Stimulated activated CD8-positive, alpha-beta memory T cell treated with anti-CD3 and anti-CD28 coated beads, Interleukin-15, amount 100 ng/mL, for 4 hours (primary cell): Measurements from ENCODE around the gene IQGAP2.

Experiments
- DNase-seq, 2 donors: peaks; one replicate each; pipeline ENCODE4 v3.0.0-alpha.2; 2020; ENCODE audit warnings: low read depth in 2 of 2

IQGAP2 gene

GRCh38 chr5:76475936-76476335, 72.9 kb downstream of the IQGAP2 start:
- no peak for DNase-seq

- no peak for DNase-seq
These were observed 73.5 kb downstream of the IQGAP2 start for GRCh38 chr5:76476474-76477038.

- no peak for DNase-seq
These were observed 74.0 kb downstream of the IQGAP2 start for GRCh38 chr5:76477061-76477460.

GRCh38 chr5:76477571-76477970, 74.5 kb downstream of the IQGAP2 start:
- DNase-seq, result no peak

- DNase-seq, result no peak
These were observed 76.2 kb downstream of the IQGAP2 start for GRCh38 chr5:76479281-76479680.

GRCh38 chr5:76479973-76480667, 77.0 kb downstream of the IQGAP2 start:
- DNase-seq, result no peak

GRCh38 chr5:76482984-76483383, 79.9 kb downstream of the IQGAP2 start:
- DNase-seq, result no peak

- DNase-seq, result no peak
These were observed 80.3 kb downstream of the IQGAP2 start for GRCh38 chr5:76483433-76483832.

- DNase-seq, result no peak
These were observed 80.8 kb downstream of the IQGAP2 start for GRCh38 chr5:76483881-76484280.

GRCh38 chr5:76485511-76485910, 82.4 kb downstream of the IQGAP2 start:
- no peak for DNase-seq

GRCh38 chr5:76487386-76487785, 84.3 kb downstream of the IQGAP2 start:
- no peak for DNase-seq

- DNase-seq, result no peak
These were observed 84.7 kb downstream of the IQGAP2 start for GRCh38 chr5:76487821-76488220.

GRCh38 chr5:76488969-76489368, 85.9 kb downstream of the IQGAP2 start:
- DNase-seq, result no peak

GRCh38 chr5:76489877-76490688, 87.0 kb downstream of the IQGAP2 start:
- no peak for DNase-seq

GRCh38 chr5:76490960-76491359, 87.9 kb downstream of the IQGAP2 start:
- DNase-seq, result no peak

- no peak for DNase-seq
These were observed 89.7 kb downstream of the IQGAP2 start for GRCh38 chr5:76492819-76493189.

- no peak for DNase-seq
These were observed 90.2 kb downstream of the IQGAP2 start for GRCh38 chr5:76493190-76493837.

GRCh38 chr5:76494201-76494600, 91.1 kb downstream of the IQGAP2 start:
- DNase-seq, result no peak

- no peak for DNase-seq
These were observed 92.8 kb downstream of the IQGAP2 start for GRCh38 chr5:76495870-76496269.

- no peak for DNase-seq
These were observed 94.0 kb downstream of the IQGAP2 start for GRCh38 chr5:76497065-76497460.

GRCh38 chr5:76497986-76498717, 95.1 kb downstream of the IQGAP2 start:
- no peak for DNase-seq
